Pancreas (tissue), 10 donors: Measurements from ENCODE around the gene ARHGAP19. TPM values are rescaled to one million over a fixed set of nuclear protein-coding genes. Genes with fewer than 3 reads are reported as not detected.

ENCODE experiments used
- ATAC-seq, 4 donors: fragments of 200-7000 bp; cut with Tn5 transposase; one replicate each; pipeline versions ENCODE4 v1.8.0 to v1.9.1; 2020; ENCODE audit warnings: mild to moderate bottlenecking in 4 of 4, moderate library complexity in 4 of 4
- DNase-seq, 6 donors: peaks; one replicate each; pipeline ENCODE4 v3.0.0-alpha.2; 2020
- FAIRE-seq: peaks from 2 replicates; lab custom pipeline; 2012; peaks lifted over from hg19 to GRCh38; lab: Jason Lieb, UNC
- H3K27ac ChIP-seq, 4 donors: fragments of 200-600 bp; sonication (generic); 1 replicate in 3 of 4; 2 replicates in 1 of 4; pipeline versions ENCODE4 v1.5.0 to v1.8.0; 2020
- H3K27me3 ChIP-seq, 4 donors: fragments of 200-600 bp; one replicate each; pipeline ENCODE4 v1.8.0; 2021
- H3K36me3 ChIP-seq, 3 donors: fragments of 200-600 bp; sonication (generic) in 1 of 3; one replicate each; pipeline versions ENCODE4 v1.5.0 to v1.8.0; 2020 to 2021
- H3K4me1 ChIP-seq, 3 donors: fragments of 200-600 bp; one replicate each; pipeline ENCODE4 v1.8.0; 2021
- H3K4me3 ChIP-seq, 4 donors: fragments of 200-600 bp; sonication (generic) in 2 of 4; one replicate each; pipeline versions ENCODE4 v1.5.0 to v1.8.0; 2020 to 2021
- H3K9me3 ChIP-seq, 4 donors: fragments of 200-600 bp; one replicate each; pipeline ENCODE4 v1.8.0; 2021
- CTCF ChIP-seq, 4 donors: fragments of 200-600 bp; sonication (generic) in 3 of 4; IDR thresholded peaks; one replicate each; pipeline versions ENCODE4 v1.5.0 to v1.8.0; 2021; ENCODE audit warnings: antibody characterized with exemption in 4 of 4
- WGBS, 2 donors: extraction: QIAGEN DNeasy Blood & Tissue Kit; methylation state at CpG; one replicate each; pipeline ENCODE4 v1.1.7; 2013; 5-methylcytosine and 5-hydroxymethylcytosine counted together
- intact Hi-C, 3 donors: fragments of 100-400 bp; cut with DNase I; formaldehyde crosslinking; loops; one replicate each; pipeline versions ENCODE4 v1.11.1 to v1.14.2; 2022
- polyA plus RNA-seq, 2 donors: library from polyadenylated mRNA; stranded (reverse); fragments of 200-250 nt; gene quantifications; one replicate each; pipeline ENCODE4 v1.2.3, GENCODE V29; 2013
- total RNA-seq, 6 donors: library from RNA; stranded (reverse); fragmentation: NEBNext Ultra II Directional in 4 of 6; extraction: Animal tissue kit (Norgen Biotek cat#: 25700) in 4 of 6; gene quantifications; one replicate each; pipeline versions ENCODE4 v1.2.1 to v1.2.4, GENCODE V29; 2021 to 2023
- donor health status: healthy with polysubstance abuse.
- donor health status: DM: no; HTN: no; CAD: no; lungs with moderate emphysema.
- donor health status: DM: no; HTN: no; CAD: no.
- donor health status: control.
- donor health status: control.
- donor health status: Bipolar disorder and iron deficiency.
- donor health status: DM: yes; HTN: yes; CAD: no.
- donor health status: DM: no; HTN: no; CAD: no.
- donor health status: DM: no; HTN: no; CAD: no.
- donor health status: DM: yes; HTN: yes; CAD: no.

ARHGAP19 gene
- total and polyA plus RNA-seq, 8 donors, result 1.1 to 4.8 (median 2.4) TPM

- 56 to 72% methylated on average over 5 of the region's 5 CpGs for WGBS, 2 donors
These were observed 37.3 kb upstream of the ARHGAP19 start for GRCh38 chr10:97329766-97330165.

GRCh38 chr10:97328646-97329453, 36.4 kb upstream of the ARHGAP19 start:
- Histone ChIP-seq H3K27me3 (no peaks in the 10 kb centered on the region), H3K9me3 (no peaks in the 10 kb centered on the region), H3K36me3 (no peaks in the 10 kb centered on the region), H3K4me3 (no peak overlapping the region), H3K4me1 (peaks cover 31 to 44% (median 35%) of the 10 kb centered on the region in 3 donors), H3K27ac (peak overlapping the region in 2 of 4 donors; percentile 66 to 68)
- TF ChIP-seq CTCF (IDR thresholded peaks at IDR 0.05), result no peak
- no peak for FAIRE-seq
- peak; percentile 66 to 70 (median 67) for ATAC-seq
- 25 to 26% methylated on average over 3 of the region's 3 CpGs for WGBS, 2 donors
- intact Hi-C loops, result no loop called here
- DNase-seq, result peak in 3 of 6 donors; percentile 41 to 51 (median 42)

More at GRCh38 chr10:97329766-97330165, 37.3 kb upstream of the ARHGAP19 start:
- Histone ChIP-seq H3K9me3 (no peaks in the 10 kb centered on the region), H3K27me3 (no peaks in the 10 kb centered on the region), H3K36me3 (no peaks in the 10 kb centered on the region), H3K4me1 (peaks cover 31 to 44% (median 35%) of the 10 kb centered on the region in 3 donors), H3K4me3 (no peak overlapping the region), H3K27ac (peak overlapping the region in 2 of 4 donors; percentile 48 to 66)
- DNase-seq (no peak), ATAC-seq (no peak), FAIRE-seq (no peak)
- no peak for TF ChIP-seq CTCF (IDR thresholded peaks at IDR 0.05)
- intact Hi-C loops, result loop anchor here in 1 of 3 donors (10.0 kb wide), 1 partner anchor 45 kb away; no protein-coding TSS in a partner anchor

- H3K4me3 ChIP-seq, result no peak overlapping the region
- peaks cover 31 to 44% (median 35%) of the 10 kb centered on the region in 3 donors for H3K4me1 ChIP-seq
- no peaks in the 10 kb centered on the region for H3K9me3 ChIP-seq
- peak; percentile 71 to 84 (median 81) for ATAC-seq
- peak in 3 of 6 donors; percentile 31 to 41 (median 33) for DNase-seq
- intact Hi-C loops, result no loop called here
- H3K27me3 ChIP-seq, result no peaks in the 10 kb centered on the region
- peak overlapping the region in 2 of 4 donors; percentile 66 to 68 for H3K27ac ChIP-seq
- TF ChIP-seq CTCF (IDR thresholded peaks at IDR 0.05), result no peak
- H3K36me3 ChIP-seq, result no peaks in the 10 kb centered on the region
- 19 to 23% methylated on average over 7 of the region's 7 CpGs for whole genome bisulfite sequencing, 2 donors
- FAIRE-seq, result no peak
These were observed 35.2 kb upstream of the ARHGAP19 start for GRCh38 chr10:97327348-97328294.

- H3K36me3 ChIP-seq, result no peaks in the 10 kb centered on the region
- no peaks in the 10 kb centered on the region for H3K27me3 ChIP-seq
- H3K4me3 ChIP-seq, result no peak overlapping the region
- intact Hi-C loops, result no loop called here
- TF ChIP-seq CTCF (IDR thresholded peaks at IDR 0.05), result no peak
- no peak overlapping the region for H3K27ac ChIP-seq
- DNase-seq, result no peak
- H3K9me3 ChIP-seq, result no peaks in the 10 kb centered on the region
- WGBS, 2 donors, result 87 to 93% methylated on average over 9 of the region's 9 CpGs
- peaks cover 28 to 44% (median 29%) of the 10 kb centered on the region in 3 donors for H3K4me1 ChIP-seq
- FAIRE-seq, result no peak
- no peak for ATAC-seq
These were observed 33.3 kb upstream of the ARHGAP19 start for GRCh38 chr10:97325754-97326153.
